Heart left ventricle (tissue), 13 donors: Measurements from ENCODE around the gene ZNF324B.

ENCODE experiments used
- POLR2A ChIP-seq, 2 donors: fragments of 450-650 bp; IDR thresholded peaks; one replicate each; pipeline ENCODE4 v1.6.1; 2017; ENCODE audit warnings: antibody characterized with exemption in 2 of 2, mild to moderate bottlenecking in 2 of 2, moderate library complexity in 2 of 2
- TF ChIP-seq, protein P1 (sequence below), 12 donors: fragments of 200-600 bp; sonication (generic) in 4 of 12; IDR thresholded peaks; one replicate each; pipeline versions ENCODE4 v1.5.0 to v1.8.0; 2018 to 2022; ENCODE audit warnings: antibody characterized with exemption in 12 of 12, mild to moderate bottlenecking in 5 of 12
- donor health status: ischemic (EF 13 %, LVEDD 7.1; RV severe dilation, severe dysfunction).
- donor health status: DM: no; HTN: yes; CAD: no.
- donor health status: DM: no; HTN: no; CAD: no.
- donor health status: ischemic (EF 25% LVEDD 6.9; RV normal size, moderate dysfunction).
- donor health status: ischemic (EF 25% LVEDD 5.7; RV mildly dilated, moderate dysfunction).
- donor health status: ischemic (EF 35%, LVEDD 5.7; RV mildly dilated, moderate dysfunction).
- donor health status: nonischemic (EF 11% LVEDD 7.7; RV severe dilation, severe dysfunction).
- donor health status: DM: yes; HTN: yes; CAD: no.
- donor health status: PGD.
- donor health status: ischemic (EF 29% LVEDD 5.4; RV normal size, mild dysfunction).
- donor health status: nonischemic (EF 23%, LVEDD 6.1; RV moderate dilation, normal function).

DNA sequence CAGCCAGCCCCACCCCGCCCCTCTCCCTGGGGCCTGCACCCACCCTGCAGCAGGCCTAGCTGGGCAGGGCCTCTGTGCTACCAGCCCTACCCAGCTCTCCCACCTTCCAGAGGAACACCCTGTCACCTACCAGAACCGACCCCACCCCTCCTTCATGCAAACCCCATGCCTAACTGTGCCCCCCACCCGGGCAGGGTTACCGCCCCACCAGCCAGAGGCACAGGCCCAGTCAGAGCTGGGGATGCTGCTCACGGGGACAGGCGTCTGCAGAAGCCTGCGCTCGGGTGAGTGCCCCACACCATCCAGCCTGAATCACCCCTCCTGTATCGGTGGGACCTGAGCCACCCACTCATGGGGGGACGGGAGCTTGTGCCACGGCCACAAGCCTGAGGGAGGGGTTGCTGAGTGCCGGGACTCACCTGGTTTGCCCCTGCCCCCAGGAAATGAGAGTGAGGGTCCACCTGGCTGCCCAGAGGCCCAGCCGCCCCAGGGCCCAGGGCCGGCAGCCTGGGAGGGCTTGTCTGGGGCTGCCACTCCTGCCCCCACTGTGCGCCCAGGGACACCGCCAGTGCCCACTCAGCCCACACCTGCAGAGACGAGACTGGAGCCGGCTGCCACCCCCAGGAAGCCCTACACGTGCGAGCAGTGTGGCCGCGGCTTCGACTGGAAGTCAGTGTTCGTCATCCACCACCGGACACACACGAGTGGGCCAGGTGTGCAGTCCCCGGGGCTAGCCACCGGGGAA is 28.5 kb downstream of the ZNF324B start:
- TF ChIP-seq, protein P1, sequence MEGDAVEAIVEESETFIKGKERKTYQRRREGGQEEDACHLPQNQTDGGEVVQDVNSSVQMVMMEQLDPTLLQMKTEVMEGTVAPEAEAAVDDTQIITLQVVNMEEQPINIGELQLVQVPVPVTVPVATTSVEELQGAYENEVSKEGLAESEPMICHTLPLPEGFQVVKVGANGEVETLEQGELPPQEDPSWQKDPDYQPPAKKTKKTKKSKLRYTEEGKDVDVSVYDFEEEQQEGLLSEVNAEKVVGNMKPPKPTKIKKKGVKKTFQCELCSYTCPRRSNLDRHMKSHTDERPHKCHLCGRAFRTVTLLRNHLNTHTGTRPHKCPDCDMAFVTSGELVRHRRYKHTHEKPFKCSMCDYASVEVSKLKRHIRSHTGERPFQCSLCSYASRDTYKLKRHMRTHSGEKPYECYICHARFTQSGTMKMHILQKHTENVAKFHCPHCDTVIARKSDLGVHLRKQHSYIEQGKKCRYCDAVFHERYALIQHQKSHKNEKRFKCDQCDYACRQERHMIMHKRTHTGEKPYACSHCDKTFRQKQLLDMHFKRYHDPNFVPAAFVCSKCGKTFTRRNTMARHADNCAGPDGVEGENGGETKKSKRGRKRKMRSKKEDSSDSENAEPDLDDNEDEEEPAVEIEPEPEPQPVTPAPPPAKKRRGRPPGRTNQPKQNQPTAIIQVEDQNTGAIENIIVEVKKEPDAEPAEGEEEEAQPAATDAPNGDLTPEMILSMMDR (IDR thresholded peaks at IDR 0.05), result no peak
- no peak for TF ChIP-seq POLR2A (IDR thresholded peaks at IDR 0.05)
